Superior temporal gyrus (tissue), 1 donor: ENCODE results near the gene DMC1.
"Not testable (repeated sequence)": the region's sequence is repeated elsewhere in the genome, so short reads cannot be mapped to it uniquely, and the experiment has no call there.

Source experiments
- DNase-seq: peaks from one replicate; pipeline ENCODE4 v3.0.0-alpha.2; 2016; ENCODE audit errors: extremely low spot score

The DMC1 gene

DNA sequence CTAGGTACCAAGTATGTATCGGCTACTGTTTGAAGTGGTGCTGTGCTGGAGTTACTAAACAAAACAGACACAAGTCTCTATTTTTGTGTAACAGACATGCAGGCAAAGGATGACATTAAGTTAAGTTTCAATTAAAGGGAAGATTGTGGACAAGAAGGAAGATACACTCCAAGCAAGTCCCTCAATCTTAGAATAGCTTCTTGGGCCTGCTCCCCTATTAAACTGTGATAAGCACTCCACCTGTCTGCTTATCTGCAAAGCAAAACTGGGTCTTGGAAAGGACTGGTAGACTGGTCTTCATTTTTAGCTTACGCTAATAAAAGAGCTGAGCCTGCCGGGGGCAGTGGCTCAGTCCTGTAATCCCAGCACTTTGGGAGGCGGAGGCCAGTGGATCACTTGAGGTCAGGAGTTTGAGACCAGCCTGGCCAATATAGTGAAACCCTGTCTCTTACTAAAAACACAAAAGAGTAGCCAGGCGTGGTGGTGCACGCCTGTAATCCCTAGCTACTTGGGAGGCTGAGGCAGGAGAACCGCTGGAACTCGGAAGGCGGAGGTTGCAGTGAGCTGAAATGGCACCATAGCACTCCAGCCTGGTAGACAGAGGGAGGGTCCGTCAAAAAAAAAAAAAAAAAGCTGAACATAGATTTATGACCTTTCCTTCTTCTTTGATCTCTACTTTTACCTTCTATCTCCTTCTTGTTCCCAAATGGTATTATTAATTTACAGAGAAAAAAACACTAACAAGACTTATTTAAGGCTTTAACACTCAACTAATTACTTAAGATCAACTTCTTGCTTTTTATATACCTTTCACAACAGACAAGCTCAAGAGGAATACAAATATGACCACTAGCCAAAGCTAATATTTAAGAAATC is 67.9 kb downstream of the DMC1 start:
- no peak for DNase-seq

GRCh38 chr22:38497869-38498268 is 72.1 kb downstream of the DMC1 start:
- DNase-seq, result no peak

- DNase-seq, result no peak
These were observed 75.0 kb downstream of the DMC1 start for GRCh38 chr22:38494939-38495338.

DNA sequence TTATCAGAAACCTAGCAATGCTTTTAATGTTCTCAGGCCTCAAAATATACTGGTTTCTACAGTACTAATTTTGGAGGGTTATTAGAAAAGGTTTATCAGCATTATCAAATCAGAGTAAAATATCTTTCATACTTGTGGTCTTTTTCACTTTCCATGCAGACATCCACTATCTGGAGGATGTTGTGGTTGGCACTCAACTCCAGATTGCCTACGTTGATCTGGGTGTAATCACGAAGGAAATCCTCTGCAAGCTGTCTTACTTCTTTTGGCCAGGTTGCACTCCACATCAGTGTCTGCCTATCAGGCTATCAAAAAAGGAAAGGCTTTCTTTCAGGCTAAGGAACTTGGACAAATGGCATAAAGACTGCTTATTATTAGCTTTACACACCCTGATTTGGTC is 75.5 kb downstream of the DMC1 start:
- DNase-seq, result no peak

GRCh38 chr22:38491707-38492348 is 78.2 kb downstream of the DMC1 start:
- no peak for DNase-seq

- peak; percentile 77 for DNase-seq
These were observed 79.1 kb downstream of the DMC1 start for GRCh38 chr22:38490915-38491314.

DNA sequence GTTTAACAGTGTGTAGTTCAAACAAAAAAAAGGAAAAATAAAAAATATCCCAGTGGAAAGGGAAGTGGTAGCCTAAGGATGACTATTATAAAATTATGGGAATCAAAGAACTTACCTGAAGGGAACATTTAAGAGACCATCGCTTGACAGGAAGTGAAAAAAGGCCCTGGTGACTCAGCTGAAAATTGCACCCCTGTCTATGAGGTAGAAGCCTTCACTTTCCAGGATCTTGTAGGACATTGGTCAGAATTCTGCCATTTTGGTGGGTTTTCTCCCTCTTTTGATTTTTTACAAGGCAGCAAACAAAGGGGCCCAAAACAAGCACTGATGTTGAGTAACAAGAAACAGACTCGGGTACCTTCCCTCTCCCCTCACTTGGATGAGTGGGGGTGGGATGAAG is 79.5 kb downstream of the DMC1 start:
- DNase-seq, result no peak

DNA sequence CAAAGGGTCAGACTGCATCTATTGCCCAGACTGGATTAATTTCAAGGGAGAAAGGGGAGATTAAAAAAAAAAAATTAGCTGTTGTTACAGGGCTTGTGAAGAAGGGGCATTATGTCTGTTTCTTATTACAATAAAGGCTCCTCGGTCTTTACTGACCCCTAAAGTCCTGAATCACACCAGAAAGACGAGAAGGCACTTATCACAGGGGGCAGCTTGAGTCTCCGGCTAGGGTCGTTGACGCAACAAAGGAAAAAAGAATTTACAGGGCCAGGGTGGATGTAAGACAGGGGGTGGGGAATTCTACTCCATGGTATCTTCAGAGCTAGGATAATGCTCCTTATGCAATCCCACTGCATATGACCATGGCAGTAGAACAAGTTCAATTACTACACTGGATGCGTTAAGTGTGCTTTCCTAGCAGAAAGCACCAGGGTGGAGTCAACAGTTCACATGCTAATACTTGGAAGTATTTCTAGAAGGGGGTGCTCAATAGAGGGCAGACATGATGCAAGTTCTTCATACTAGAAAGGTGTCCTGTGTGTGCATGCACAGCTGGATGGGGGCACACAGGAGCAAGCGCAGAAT is 80.3 kb downstream of the DMC1 start:
- DNase-seq, result no peak

DNA sequence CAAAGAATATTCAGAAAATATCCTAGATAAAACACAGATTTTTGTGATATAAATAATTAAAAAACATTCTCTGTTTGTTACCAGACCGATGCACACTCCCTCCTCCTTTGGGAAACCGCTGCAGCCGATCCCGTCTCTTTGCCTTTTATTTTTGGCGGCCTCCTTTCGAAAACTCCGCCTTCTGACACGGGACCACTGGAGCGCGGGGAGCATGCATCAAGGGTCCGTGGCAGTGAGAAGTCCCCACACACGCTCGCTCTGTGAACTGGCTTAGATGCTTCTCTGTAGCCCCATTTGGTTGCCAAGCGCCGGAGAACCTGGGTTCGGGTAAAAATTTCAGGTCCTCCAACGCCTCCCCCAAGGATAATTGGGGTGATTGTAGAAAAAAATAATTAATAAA is 80.8 kb downstream of the DMC1 start:
- no peak for DNase-seq

GRCh38 chr22:38487946-38488345 is 82.0 kb downstream of the DMC1 start:
- no peak for DNase-seq

GRCh38 chr22:38485783-38486182 is 84.2 kb downstream of the DMC1 start:
- DNase-seq, result no peak

DNA sequence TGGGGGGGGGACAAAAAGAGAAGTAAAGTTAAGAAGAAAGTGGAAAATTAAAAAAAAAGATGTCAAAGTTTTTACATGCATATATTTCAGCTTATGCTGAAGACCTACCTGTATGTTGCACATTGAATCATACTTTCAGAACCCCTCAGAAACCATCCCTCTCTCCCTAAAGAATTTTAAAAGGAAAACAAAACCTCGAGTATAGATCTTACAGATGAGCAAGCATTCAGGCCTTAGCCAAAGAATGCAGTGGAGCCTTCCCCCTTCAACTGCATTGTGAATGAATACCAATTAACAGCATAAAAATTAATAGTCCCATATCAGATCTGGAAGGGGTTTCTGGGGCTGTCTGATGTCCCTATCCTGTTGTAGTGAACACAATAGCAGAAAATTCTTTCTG is 85.7 kb downstream of the DMC1 start:
- DNase-seq, result no peak

DNA sequence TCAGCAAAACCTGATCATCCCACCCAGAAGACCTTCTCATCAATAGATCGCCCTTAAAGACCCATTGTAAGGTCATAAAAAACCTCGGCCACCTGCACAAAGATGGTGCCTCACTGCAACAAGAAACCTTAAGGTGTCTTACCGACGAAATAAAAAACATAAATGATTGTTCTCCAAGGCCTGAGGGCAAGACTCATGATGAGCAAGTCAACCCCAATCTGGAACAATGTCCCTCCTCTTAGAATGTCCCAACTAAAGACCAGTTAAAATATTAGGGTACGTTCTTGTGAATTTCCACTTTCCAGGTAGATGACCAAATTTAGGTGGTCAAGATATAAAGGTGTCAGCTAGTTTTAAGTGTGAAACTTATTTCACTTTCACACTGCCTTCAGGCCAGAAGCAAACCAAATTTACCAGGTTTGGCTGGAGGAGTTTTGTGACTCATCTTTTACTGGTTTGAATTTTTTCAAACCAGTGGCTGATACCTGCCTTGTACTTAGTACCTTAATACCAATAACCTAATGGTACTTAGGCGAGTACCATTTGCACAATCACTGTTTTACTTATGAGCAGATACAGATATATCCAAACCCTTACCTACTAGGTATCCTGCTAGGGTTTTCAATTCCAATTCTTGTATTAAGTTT is 87.2 kb downstream of the DMC1 start:
- no peak for DNase-seq

DNA sequence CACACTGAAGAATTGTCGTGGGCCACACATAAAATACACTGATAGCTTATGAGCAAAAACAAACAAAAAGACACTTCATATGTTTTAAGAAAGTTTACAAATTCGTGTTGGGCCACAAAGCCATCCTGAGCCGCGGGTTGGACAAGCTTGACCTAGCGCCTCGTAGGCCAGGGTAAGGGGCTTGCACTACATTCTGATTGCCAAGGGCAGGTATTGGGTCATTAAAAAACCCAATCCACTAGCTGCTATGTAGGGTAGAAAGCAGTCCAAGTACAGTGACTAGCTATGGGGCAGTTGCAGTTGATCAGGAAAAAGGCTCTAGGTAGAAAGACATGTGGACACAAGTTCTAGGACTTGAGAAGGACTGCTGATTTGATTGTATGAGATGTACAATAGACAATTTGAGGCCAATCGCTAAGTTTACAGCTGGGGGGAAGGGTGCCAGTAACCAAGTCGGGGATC is 88.1 kb downstream of the DMC1 start:
- DNase-seq, result no peak

DNA sequence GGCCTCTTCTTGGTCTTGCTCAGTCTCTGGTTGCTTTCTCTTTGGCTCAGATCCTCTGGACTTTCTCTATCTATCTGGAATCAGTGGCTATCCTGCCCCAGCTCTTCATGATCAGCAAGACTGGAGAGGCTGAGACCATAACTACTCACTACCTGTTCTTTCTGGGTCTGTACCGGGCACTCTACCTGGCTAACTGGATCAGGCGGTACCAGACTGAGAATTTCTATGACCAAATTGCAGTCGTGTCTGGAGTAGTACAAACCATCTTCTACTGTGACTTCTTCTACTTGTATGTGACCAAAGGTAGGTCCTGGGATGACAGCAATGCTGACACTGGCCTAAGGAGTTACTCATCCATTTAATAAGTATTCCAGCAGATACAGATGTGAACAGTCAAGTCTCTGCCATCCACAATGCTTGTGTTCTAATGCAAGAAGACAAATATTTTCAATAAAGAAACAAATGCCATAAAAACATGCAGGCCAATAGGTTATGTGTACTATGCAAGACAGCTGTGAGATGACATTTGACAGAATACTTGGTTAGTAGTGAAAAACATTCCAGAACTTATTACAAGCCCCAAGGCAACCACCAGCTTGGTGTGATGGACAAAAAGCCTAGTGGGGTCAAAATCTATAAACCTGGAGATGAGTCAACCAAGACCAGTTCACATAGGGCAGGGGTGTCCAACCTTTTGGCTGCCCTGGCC is 88.7 kb downstream of the DMC1 start:
- DNase-seq, result no peak

- no peak for DNase-seq
These were observed 90.7 kb downstream of the DMC1 start for GRCh38 chr22:38479096-38479837.

- no peak for DNase-seq
These were observed 92.4 kb downstream of the DMC1 start for GRCh38 chr22:38477585-38477984.

DNA sequence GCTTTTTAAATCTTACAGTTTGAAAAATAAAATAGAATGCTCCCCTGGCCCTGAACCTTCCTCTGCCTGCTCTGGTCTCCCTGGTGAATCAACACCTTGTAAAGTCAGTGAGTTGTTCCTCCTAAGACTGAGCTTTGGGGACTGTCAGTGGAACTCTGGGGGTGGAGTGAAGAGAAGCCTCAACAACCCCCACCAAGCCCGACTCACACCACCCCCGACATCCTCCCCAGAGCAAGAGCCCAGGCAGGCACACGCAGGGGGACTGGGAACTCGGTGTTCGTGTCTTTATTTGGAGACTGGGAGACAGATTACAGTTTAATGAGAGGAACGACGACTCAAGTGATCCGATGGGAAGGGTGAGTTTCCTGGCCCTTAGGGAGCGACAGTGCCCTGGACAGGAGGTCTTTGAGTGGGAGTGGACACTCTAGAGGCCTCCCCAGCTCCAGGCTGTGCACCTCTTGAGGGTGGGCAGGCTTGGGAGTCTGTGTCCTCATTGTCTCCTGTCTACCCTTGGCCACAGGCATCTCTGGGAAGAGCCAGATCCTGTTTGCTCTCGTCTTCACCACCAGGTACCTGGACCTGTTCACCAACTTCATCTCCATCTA is 95.9 kb downstream of the DMC1 start:
- no peak for DNase-seq

- no peak for DNase-seq
These were observed 98.7 kb downstream of the DMC1 start for GRCh38 chr22:38471237-38471636.

GRCh38 chr22:38470179-38470578 is 99.8 kb downstream of the DMC1 start:
- not testable (repeated sequence) for DNase-seq
